Stimulated activated CD4-positive, alpha-beta T cell treated with anti-CD3 and anti-CD28 coated beads, TNF-alpha, amount 100 ng/mL, for 4 hours (primary cell): Measurements from ENCODE around the gene LSM10.

Experiments
- DNase-seq, 3 experiments: peaks; one replicate each; pipeline ENCODE4 v3.0.0-alpha.2; 2020; ENCODE audit warnings: low read depth in 3 of 3

Gene LSM10

GRCh38 chr1:36351227-36351977 lies 46.3 kb downstream of the LSM10 start:
- no peak for DNase-seq

- peak; percentile 23 to 44 (median 42) for DNase-seq
Measured at GRCh38 chr1:36350659-36351226, 47.0 kb downstream of the LSM10 start.

DNA sequence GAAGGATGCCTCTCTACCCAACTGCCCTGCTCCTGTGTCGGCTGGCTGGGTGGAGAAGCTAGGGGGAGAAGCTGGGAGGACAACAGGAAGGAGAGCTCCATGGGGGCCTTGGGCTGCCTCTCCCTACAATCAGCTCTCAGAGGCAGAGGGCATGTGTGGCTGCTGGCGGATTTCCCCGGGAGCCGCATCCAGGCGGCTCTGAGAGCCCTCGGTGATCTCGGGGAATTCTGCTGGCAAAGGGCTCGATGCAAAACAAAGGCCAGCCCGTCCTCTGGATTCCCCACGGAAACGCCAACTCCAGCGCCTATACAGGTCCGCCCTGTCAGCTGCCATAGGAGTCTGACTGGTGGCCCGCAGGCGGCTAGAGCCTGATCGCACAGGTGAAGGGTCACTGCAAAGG lies 47.9 kb downstream of the LSM10 start:
- no peak for DNase-seq

- no peak for DNase-seq
Measured at GRCh38 chr1:36349241-36349671, 48.5 kb downstream of the LSM10 start.

- DNase-seq = no peak
Measured at GRCh38 chr1:36346741-36347370, 50.9 kb downstream of the LSM10 start.

GRCh38 chr1:36345353-36345752 lies 52.4 kb downstream of the LSM10 start:
- no peak for DNase-seq

- no peak for DNase-seq
Measured at GRCh38 chr1:36344395-36344680, 53.4 kb downstream of the LSM10 start.

DNA sequence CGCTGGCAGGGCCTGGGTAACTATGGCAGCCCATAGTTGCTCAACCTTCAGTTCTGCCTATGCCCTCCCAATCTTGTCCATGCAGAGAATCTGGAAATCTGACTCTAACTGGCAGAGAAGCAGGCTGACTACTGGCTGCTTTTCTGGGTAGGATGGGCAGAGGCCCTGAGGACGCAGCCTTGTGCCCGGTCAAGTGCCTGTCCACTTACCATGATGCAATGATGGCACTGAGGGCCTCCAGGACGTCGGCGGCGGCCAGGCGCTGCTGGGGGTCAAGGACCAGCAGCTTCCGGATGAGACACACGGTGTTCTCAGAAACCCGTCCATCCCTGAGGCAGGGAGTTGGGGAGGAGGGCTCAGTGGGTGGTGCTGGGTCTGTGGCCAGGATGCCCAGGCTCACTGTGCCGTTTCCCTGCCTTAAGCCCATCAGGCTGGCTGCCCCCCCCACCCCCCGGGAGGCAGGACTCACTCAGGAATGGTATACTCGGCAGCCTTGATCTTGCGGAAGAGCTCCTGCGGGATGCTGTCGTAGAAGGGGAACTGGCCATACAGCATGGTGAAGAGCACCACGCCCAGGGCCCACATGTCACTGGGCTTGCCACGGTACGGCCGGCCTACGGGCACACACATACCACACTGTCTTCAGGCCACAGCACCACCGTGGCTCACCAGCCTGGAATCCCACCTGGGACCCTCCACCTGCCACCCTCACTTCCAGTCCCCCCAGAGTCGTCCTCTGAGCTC lies 53.9 kb downstream of the LSM10 start:
- no peak for DNase-seq
